Peyer's patch (tissue), 4 donors: Measurements from ENCODE around the gene OPCML.

Experiments used
- CTCF ChIP-seq, 6 experiments: fragments of 450-650 bp in 4 of 6; fragments of 200-600 bp in 2 of 6; sonication (generic) in 1 of 6; IDR thresholded peaks; one replicate each; pipeline ENCODE4 v1.5.1; 2017 to 2019; ENCODE audit warnings: antibody characterized with exemption in 6 of 6, mild to moderate bottlenecking in 3 of 6, moderate library complexity in 1 of 6
- POLR2A ChIP-seq, 2 donors: fragments of 450-650 bp; IDR thresholded peaks; one replicate each; pipeline ENCODE4 v1.5.1; 2017; ENCODE audit warnings: antibody characterized with exemption in 2 of 2, mild to moderate bottlenecking in 2 of 2, moderate library complexity in 2 of 2

DNA sequence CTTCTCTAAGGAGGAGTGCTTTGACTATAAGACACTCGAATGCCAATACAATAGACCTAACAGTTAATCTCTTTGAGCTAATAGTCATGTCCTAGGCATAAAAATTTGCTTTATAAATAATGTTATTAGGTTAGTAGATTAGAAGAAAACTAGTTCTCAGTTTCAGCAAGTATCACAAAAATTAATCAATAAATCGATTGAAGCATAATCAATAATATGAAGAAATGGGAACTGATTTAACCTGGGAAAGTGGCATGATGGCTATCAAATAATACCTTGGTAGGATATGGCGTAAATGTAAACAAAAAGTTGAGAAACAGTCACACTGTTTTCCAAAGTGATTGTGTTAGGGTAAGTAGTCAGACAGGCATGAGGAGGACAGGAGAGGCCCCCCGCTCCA is 676.3 kb downstream of the OPCML start:
- no peak for TF ChIP-seq CTCF (IDR thresholded peaks at IDR 0.05)
- no peak for TF ChIP-seq POLR2A (IDR thresholded peaks at IDR 0.05)
